Adrenal gland (tissue), 5 donors: ENCODE measurements around the gene ARRB2.

Source experiments
- CTCF ChIP-seq, 6 experiments: fragments of 450-650 bp in 4 of 6; fragments of 200-600 bp in 2 of 6; sonication (generic) in 1 of 6; IDR thresholded peaks; 1 replicate in 5 of 6; 2 replicates in 1 of 6; pipeline versions ENCODE4 v1.5.1 to v1.8.0; 2016 to 2021; ENCODE audit warnings: antibody characterized with exemption in 6 of 6, mild to moderate bottlenecking in 2 of 6, moderate library complexity in 1 of 6
- POLR2A ChIP-seq, 2 donors: fragments of 450-650 bp; IDR thresholded peaks; one replicate each; pipeline ENCODE4 v1.6.1; 2017; ENCODE audit warnings: antibody characterized with exemption in 2 of 2, mild to moderate bottlenecking in 2 of 2, moderate library complexity in 1 of 2
- donor health status: DM: no; HTN: no; CAD: no.

GRCh38 chr17:4739122-4740024, 28.9 kb downstream of the ARRB2 start, which contains the start of the genes CXCL16 and ZMYND15:
- peak in 1 of 2 donors; percentile 46 for TF ChIP-seq POLR2A (IDR thresholded peaks at IDR 0.05)
- TF ChIP-seq CTCF (IDR thresholded peaks at IDR 0.05): no peak
